HL-60 (cell line): ENCODE results near the gene TIRAP.

Experiments
- GABPA ChIP-seq: IDR thresholded peaks from 2 replicates; pipeline ENCODE4 v1.6.1; 2012; ENCODE audit warnings: low read depth
- POLR2AphosphoS5 ChIP-seq: IDR thresholded peaks from 2 replicates; pipeline ENCODE4 v1.6.1; 2012; ENCODE audit warnings: low read depth
- SPI1 ChIP-seq: IDR thresholded peaks from 2 replicates; pipeline ENCODE4 v1.6.1; 2012; ENCODE audit warnings: low read depth, mild to moderate bottlenecking, borderline replicate concordance
- TF ChIP-seq, protein P1 (sequence below): IDR thresholded peaks from one replicate; pipeline ENCODE4 v1.5.1; 2011; ENCODE audit warnings: low read length, control low read depth, inconsistent platforms; ENCODE audit not compliant: insufficient read depth
- TF ChIP-seq, protein P2 (sequence below): IDR thresholded peaks from 2 replicates; pipeline ENCODE4 v1.6.1; 2012; ENCODE audit warnings: low read depth; ENCODE audit not compliant: insufficient replicate concordance

- TF ChIP-seq, protein P1, sequence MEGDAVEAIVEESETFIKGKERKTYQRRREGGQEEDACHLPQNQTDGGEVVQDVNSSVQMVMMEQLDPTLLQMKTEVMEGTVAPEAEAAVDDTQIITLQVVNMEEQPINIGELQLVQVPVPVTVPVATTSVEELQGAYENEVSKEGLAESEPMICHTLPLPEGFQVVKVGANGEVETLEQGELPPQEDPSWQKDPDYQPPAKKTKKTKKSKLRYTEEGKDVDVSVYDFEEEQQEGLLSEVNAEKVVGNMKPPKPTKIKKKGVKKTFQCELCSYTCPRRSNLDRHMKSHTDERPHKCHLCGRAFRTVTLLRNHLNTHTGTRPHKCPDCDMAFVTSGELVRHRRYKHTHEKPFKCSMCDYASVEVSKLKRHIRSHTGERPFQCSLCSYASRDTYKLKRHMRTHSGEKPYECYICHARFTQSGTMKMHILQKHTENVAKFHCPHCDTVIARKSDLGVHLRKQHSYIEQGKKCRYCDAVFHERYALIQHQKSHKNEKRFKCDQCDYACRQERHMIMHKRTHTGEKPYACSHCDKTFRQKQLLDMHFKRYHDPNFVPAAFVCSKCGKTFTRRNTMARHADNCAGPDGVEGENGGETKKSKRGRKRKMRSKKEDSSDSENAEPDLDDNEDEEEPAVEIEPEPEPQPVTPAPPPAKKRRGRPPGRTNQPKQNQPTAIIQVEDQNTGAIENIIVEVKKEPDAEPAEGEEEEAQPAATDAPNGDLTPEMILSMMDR = no peak
- TF ChIP-seq GABPA (no peak), POLR2AphosphoS5 (no peak), SPI1 (no peak)
- TF ChIP-seq, protein P2, sequence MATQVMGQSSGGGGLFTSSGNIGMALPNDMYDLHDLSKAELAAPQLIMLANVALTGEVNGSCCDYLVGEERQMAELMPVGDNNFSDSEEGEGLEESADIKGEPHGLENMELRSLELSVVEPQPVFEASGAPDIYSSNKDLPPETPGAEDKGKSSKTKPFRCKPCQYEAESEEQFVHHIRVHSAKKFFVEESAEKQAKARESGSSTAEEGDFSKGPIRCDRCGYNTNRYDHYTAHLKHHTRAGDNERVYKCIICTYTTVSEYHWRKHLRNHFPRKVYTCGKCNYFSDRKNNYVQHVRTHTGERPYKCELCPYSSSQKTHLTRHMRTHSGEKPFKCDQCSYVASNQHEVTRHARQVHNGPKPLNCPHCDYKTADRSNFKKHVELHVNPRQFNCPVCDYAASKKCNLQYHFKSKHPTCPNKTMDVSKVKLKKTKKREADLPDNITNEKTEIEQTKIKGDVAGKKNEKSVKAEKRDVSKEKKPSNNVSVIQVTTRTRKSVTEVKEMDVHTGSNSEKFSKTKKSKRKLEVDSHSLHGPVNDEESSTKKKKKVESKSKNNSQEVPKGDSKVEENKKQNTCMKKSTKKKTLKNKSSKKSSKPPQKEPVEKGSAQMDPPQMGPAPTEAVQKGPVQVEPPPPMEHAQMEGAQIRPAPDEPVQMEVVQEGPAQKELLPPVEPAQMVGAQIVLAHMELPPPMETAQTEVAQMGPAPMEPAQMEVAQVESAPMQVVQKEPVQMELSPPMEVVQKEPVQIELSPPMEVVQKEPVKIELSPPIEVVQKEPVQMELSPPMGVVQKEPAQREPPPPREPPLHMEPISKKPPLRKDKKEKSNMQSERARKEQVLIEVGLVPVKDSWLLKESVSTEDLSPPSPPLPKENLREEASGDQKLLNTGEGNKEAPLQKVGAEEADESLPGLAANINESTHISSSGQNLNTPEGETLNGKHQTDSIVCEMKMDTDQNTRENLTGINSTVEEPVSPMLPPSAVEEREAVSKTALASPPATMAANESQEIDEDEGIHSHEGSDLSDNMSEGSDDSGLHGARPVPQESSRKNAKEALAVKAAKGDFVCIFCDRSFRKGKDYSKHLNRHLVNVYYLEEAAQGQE = no peak
Observed at GRCh38 chr11:126341760-126342161, 58.9 kb downstream of the TIRAP start.
